ENCODE results near the gene IGF2BP3. TPM values are rescaled to one million over a fixed set of nuclear protein-coding genes. Genes with fewer than 3 reads are reported as not detected.

The IGF2BP3 gene
- polyA plus RNA-seq, 4 donors = 52.3 to 72.2 (median 59.0) TPM

DNA sequence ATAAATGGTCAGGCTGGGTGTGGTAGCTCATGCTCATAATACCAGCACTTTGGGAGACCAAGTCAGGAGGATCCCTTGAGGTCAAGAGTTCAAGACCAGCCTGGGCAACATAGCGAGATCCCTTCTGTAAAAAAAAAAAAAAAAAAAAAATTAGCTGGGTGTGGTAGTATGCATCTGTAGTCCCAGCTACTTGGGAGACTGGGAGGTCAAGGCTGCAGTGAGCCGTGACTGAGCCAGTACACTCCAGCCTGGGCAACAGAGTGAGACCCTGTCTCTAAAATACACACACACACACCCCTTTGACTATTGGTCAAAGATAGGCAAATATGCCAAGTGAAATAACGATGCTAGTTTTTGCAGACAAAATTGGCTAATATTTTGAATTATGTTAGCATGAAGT is 80.6 kb downstream of the IGF2BP3 start:
- DNase-seq (ENCODE audit: low read depth in 4 of 4, low spot score in 2 of 4) = no peak

DNA sequence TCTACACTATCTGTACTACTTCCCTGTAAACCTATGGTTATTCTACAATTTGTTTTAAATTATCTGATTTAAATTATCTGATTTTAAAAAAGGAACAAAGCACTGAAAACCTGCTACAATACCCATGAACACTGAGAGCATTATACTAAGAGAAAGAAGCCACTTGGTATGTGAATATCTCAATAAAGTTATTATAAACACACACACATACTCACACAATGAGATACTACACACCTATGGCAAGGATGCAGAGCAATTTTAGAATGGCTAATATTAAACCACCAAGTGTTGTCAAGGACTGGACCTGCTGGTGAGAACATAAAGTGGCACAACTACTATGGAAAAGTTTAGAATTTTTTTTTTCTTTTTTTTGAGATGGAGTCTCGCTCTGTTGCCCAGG is 82.7 kb downstream of the IGF2BP3 start:
- DNase-seq (ENCODE audit: low read depth in 4 of 4, low spot score in 2 of 4) = no peak

DNA sequence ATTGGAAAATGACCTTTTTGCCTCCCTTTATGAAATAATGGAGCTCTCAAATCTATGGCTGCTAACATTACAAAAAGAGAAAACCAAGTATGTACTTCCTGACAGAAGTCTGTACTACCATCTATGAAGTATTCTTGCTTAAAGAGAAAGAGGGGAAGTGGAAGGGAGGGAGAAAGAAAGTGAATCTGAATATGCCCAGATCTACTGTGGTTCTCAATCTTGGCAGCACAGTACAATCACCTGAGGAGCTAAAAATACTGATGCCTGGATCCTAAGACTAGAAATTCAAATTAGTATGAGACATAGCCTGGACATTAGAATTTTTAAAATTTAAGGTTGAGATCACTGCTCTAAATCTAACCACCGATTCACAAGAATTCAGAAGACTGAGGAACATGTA is 85.2 kb downstream of the IGF2BP3 start:
- DNase-seq (ENCODE audit: low read depth in 4 of 4, low spot score in 2 of 4) = no peak

DNA sequence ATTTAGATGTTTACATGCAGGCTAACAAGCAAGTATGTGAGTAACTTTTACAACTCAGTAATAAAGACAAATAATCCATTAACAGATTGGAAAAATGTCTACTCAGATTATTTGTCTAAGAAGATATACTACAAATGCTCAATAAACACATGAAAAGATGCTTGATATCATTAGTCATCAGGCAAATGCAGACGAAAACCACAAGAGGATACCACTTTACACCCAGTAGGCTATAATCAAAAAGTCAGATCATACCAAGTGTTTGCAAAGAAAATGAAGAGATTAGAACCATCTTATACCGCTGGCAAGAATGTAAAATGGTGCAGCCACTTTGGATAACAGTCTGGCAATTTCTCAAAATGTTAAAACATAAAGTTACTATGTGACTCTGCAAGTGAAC is 87.1 kb downstream of the IGF2BP3 start:
- no peak for DNase-seq (ENCODE audit: low read depth in 4 of 4, low spot score in 2 of 4)

DNA sequence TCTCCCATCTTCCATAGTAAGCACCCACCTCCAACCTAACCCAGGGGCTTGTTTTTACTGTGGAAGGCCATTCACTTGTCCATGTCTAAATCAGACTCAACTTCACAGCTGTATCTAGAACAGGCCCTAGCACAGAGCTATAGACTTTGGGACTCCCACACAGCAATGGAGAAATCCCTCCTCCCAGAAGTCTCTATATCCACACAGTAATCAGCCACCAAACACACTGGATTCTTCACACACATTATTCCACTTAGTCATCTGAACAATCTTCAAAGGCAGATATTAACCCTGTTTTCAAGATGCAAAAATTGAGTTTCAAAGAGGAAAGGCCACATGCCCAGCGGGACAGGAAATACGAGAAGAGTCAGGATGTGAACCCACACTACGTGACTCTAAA is 89.3 kb downstream of the IGF2BP3 start:
- no peak for DNase-seq (ENCODE audit: low read depth in 4 of 4, low spot score in 2 of 4)

DNA sequence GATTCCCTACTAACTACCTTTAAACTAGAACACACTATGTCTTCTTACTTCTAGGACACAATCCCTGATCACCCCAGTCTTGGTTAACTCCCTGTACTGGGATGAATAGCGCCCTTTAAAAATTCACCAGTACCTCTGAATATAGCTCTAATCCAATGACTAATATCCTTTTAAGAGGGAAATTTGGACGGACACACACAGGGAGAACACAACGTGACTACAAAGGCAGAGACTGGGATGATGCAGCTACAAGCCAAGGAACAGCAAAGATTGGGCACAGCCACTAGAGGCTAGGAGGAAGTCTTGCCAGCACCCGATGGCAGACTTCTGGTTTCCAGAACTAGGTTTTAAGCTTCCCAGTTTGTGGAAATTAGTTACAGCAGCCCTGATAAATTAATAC is 89.7 kb downstream of the IGF2BP3 start:
- no peak for DNase-seq (ENCODE audit: low read depth in 4 of 4, low spot score in 2 of 4)

DNA sequence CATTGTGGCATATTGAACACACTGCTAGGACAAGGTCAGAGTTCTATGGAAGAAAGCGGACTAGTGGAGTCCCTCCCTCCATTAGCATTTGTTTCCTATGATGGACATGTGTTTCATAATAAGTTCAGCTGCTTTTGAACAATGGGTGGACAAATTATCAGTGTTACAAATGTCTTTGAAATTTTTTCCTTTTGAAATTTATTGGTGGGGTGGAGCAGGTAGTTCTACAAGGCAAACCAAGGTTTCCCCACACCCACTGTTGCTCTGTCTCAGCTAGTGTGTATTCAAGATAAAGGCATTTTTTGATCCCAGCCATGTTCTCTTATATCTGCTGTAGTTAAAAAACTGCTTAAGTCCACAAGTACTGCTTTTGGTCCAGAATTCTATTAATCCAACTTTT is 91.3 kb downstream of the IGF2BP3 start:
- DNase-seq (ENCODE audit: low read depth in 4 of 4, low spot score in 2 of 4) = no peak

DNA sequence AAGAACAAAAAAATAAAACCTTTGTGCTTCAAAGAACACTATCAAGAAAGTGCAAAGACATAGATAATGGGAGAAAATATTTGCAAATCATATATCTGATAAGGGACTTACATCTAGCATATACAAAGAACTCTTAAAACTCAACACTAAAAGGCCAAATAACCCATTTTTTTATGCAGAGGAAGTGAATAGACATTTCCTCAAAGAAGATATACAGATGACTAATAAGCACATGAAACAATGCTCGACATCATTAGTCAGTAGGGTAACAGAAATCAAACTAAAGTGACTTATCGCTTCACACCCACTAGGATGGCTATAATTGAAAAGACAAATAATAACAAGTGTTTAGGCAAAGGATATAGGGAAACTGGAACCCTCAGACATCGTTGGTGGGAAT is 93.2 kb downstream of the IGF2BP3 start:
- DNase-seq (ENCODE audit: low read depth in 4 of 4, low spot score in 2 of 4) = no peak

DNA sequence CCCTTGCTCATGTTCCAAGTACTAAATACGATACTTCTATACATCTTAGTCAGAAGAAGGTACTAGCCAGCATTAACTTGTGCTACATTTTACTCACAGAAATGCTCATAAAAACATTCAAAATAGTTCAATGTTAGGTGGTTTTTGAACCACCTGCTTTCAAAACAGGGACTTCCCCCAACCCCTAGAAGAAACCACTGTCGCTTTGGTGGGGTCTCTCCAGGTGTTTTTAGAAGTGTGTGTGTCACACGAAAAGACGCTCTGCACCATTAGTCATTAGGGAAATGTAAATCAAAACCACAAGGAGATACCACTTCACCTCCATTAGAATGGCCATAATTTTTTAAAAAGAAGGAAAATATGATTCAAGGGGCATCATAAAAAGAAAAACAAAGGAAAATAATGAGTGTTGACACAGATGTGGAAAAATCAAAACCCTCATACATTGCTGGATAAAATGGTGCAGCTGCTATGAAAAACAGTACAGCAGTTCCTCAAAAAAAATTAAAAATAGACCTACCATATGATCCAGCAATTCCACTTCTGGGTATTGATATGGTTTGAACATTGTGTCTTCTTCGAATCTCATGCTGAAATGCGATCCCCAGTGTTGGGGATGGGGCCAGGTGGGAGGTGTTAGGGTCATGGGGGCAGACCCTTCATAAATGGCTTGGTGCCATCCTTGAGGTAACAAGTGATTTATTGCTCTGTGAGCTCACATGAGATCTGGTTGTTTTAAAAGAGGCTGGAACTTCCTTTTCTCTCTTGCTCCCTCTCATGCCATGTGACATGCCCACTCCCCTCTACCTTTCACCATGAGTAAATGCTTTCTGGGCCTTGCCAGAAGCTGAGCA is 96.9 kb downstream of the IGF2BP3 start:
- no peak for DNase-seq (ENCODE audit: low read depth in 4 of 4, low spot score in 2 of 4)

DNA sequence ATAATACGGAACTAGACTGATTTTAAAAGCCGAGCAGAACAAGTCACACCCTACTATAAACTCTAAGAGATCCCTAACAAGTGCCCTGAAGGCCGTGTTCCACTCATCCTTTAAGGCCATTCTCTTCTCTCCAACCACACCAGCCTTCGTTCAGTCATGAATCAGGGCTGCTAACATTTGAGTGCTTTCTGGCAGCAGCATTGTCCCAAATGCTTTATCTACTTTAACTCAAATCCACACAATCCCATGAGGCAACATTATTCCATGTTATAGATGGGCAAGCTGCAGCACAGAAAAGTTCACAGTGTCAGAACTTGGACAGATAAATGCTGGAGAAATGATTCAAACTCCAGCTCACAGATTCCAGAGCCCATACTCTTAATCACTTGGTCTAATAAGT is 97.7 kb downstream of the IGF2BP3 start:
- no peak for DNase-seq (ENCODE audit: low read depth in 4 of 4, low spot score in 2 of 4)

DNA sequence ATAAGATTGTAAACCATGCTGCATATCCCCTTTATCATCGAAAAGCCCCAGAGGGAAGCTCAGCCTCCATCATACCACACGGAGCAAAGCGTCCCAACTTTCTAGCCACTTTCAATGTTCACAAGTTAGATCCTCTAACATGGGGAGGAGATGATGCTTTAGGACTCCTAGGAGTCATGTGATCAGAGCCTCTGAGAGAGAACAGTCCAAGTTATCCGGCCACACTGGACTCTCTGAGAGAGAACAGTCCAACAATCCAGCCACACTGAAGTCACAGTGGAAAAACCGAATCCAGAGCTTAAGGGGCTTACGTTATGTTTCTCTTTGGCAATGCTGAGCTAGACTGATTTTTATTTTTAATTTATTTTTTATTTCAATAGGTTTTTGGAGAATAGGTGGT is 98.6 kb downstream of the IGF2BP3 start:
- DNase-seq (ENCODE audit: low read depth in 4 of 4, low spot score in 2 of 4) = no peak

DNA sequence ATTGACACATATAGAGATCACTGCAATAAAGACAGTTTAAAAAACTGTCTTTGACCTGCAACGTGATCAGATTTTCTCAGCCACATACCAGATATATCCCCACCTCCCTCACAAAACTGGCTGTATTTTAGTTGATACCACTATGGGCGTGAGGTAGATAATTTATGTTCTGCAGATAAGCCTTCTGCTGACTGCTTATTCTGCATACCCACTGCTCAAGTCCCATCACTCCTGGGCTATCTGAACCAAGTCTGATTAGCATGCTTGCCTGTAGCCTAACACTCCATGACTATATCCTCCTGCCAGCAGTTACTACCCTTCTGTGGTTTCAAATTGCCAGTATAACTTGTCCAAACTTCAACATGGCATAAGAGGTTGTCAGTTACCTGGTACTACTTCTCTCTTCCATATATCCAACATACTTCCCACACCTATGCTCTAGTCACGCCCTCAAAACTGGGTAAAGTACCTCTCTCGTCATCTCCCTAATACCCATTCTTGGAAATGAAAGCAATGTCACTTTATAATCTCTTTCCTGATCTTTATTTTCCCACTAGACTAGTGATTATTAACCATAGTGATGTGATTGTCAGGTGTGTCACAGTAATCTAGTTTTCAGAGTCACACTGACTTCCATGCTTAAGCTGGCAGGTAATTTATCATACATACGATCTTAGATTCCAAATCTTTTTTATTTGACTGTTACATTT is 100.4 kb downstream of the IGF2BP3 start:
- no peak for DNase-seq (ENCODE audit: low read depth in 4 of 4, low spot score in 2 of 4)

DNA sequence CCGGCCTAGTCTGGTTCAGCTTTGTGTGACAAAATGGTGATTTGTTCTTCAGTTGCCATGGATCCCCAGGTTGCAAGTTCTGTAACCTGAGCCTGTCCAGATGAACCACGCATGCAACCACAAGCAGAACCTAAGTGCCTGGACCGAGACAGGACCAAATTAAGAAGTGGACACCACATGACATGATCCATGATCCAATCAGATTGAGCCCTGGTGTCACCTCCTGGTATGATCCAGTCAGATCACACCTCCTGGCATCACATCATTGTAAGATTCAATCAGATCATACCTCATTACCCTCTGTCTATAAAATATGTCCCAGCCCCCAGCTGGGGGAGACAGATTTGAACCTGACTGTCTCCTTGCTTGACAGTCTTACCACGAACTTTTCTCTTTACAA is 101.2 kb downstream of the IGF2BP3 start:
- DNase-seq (ENCODE audit: low read depth in 4 of 4, low spot score in 2 of 4) = no peak

DNA sequence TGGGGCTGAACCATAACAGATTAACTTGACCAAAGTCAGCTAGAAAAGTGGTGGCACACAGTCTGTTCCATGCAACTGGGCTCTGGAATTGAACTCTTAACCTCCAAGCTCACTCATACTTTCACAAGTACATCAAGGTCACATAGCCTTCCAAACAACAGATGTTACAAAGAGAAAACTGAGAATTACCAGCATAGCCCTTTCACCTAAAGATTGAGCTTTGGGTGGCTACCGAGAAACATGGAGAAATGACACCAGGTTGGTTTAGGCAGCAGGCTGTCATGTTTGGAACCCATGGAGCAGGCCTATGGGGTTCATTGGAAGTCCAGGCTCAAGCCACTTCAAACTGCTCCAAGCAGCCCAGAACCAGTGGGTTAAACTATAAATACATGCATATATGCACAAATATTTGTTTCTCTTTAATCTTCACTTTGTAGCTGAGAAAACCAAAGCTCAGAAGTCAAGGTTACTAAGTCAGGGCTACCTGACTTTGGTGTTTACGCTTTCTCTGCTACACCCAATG is 112.1 kb downstream of the IGF2BP3 start:
- no peak for DNase-seq (ENCODE audit: low read depth in 4 of 4, low spot score in 2 of 4)

DNA sequence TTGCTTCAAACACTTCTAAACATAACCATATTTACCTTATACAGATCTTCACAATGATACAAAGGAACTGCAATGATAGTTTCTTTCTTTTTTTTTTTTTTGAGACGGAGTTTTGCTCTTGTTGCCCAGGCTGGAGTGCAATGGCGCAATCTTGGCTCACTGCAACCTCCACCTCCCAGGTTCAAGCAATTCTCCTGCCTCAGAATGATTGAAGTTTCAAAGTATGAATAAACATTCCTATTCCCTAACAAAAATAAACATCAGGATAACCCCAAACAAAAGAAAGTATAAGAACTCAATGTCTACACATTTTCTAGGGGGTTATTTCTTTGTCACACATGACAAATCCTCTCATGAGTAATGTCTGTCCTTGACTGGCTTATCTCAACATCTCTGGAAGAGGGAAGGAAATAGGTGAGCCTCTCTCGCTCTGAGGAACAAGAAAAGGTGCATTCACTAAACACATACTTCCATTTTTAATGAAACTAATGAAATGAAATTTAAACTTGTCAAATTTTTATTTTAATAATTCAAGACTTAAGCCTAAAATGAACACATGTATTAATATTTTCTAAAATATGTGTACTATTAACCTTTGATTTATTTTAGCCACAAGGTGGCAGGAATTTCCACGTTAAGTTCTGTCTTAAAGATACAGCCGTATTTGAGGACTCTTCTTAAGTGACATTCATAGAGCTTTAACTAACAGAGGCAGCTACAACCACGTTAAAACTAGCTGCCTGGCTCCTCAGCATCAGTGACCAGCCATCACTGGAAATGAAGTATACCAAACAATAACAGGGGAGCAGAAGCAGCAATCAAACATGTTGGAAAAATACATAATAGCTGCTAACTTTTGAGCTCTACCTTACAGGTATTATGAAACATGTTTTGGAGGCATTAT is 112.8 kb downstream of the IGF2BP3 start:
- no peak for DNase-seq (ENCODE audit: low read depth in 4 of 4, low spot score in 2 of 4)

DNA sequence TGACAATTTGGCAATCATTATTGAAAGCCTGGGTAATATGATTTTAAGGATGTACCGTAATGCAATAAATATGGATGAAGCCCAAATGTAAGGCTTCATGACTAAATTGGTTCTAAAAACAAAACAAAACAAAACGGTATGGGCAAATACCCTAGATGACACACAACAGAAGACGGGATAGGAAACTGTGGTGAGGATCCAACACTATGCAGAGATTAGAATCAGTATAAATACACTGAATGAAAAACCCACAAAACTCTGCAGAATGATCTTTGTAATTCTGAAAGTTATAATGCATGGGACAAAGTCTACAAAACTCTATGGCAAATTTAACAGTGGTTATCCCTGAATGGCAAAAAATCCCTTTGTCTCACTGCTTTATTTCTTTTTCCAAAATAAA is 113.6 kb downstream of the IGF2BP3 start:
- no peak for DNase-seq (ENCODE audit: low read depth in 4 of 4, low spot score in 2 of 4)

DNA sequence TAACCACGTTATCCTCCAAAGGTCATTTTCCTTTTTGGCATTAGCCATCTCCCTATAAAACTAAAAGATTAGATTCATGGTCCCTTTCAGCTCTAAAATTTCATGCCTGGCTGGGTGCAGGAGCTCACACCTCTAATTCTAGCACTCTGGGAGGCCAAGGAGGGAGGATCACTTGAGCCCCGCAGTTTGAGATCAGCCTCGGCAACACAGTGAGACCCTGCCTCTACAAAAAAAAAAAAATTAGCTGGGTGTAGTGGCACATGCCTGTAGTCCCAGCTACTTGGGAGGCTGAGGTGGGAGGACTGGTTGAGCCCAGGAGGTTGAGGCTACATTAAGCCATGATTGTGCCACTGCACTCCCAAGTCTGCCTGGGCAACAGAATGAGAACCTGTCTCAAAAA is 114.1 kb downstream of the IGF2BP3 start:
- DNase-seq (ENCODE audit: low read depth in 4 of 4, low spot score in 2 of 4) = no peak

DNA sequence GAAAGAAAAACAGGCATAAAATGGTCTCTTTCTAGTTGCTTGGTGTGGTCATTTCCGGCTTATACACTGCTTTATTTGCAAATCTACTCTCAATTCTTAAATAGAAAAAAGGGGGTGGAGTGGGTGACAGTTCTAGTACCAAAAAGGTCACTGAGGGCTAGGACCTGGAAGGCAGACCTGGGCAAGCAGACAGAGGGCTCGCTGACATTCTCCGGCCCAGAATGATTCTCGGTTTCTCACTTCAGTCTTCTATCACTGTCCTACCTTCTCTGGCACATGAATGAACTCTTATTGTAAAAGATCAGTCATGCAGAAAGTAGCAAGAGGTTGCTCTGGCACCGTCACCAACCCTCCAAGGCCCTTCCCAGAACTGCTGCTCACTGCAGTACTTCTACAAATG is 117.1 kb downstream of the IGF2BP3 start:
- no peak for DNase-seq (ENCODE audit: low read depth in 4 of 4, low spot score in 2 of 4)

DNA sequence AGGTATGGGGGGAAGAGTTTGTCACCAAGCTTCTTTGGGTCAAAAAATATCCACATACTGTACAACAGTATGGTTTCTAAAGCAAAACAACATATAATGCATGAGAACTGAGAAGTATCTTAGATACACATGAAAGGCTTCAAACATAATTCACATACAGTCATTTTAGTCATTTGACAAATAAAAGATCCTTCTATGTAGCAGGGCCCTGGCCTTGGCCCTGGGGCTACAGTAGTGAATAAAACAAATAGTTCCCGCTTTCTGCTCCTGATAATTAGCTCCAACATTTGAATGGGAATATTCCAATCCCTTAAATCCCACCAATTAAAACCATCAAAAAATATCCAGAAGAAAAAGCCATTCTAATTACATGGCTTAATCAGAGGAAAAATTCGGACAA is 119.8 kb downstream of the IGF2BP3 start:
- no peak for DNase-seq (ENCODE audit: low read depth in 4 of 4, low spot score in 2 of 4)

DNA sequence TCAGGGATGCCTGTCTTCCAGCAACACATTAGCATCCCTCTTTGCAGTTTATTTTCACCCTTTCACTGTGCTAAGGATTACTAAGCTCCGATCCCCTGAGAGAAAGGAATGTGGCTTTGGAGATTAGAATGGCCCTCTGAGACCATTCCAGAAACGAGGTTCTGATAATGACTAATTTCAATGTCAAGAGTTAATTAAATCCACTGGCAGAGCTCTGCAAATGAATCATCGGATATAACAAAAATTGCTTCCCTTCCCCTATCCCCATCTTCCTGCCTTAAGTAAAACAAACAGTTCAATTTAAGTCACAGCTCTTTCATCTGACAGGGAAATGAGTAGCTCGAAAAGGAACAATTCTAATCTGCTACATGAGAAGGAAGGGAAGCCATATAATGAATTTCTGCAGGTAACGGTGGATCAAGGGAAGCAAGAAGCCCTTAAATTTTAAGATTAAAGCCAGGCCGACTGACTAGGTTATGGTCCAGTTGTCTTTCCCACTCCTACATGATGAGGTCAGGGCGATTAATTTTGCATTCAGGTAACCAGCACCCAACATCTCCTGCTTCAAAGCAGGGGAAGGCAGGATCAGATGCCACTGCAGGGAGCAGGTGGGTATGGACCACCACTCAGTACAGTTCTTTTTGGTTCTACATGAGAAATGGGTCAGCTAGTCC is 120.7 kb downstream of the IGF2BP3 start:
- DNase-seq (ENCODE audit: low read depth in 4 of 4, low spot score in 2 of 4) = no peak
